ENCODE data around the gene THOC6.
"Not testable (repeated sequence)": the region's sequence is repeated elsewhere in the genome, so short reads cannot be mapped to it uniquely, and the experiment has no call there.

- TF ChIP-seq CTCF, POLR2A (IDR thresholded peaks at IDR 0.05): not testable (repeated sequence)
Measured at GRCh38 chr16:3052571-3053329, 28.9 kb downstream of the THOC6 start.
